AG04450 (cell line): ENCODE results near the gene GANAB. TPM values are rescaled to one million over a fixed set of nuclear protein-coding genes. Genes with fewer than 3 reads are reported as not detected.
A peak's percentile ranks its signal among the peaks of the same experiment; 100 is the strongest.
"Not testable (repeated sequence)": the region's sequence is repeated elsewhere in the genome, so short reads cannot be mapped to it uniquely, and the experiment has no call there.

Source experiments
- CTCF ChIA-PET: fragments of 300-600, 350-600 bp; formaldehyde crosslinking; extraction: SDS; loops from one replicate; lab custom pipeline; 2022; ENCODE audit warnings: antibody characterized with exemption, inconsistent platforms; lab: Charles Lee
- POLR2A ChIA-PET: fragments of 350-600 bp; formaldehyde crosslinking; extraction: SDS; loops from one replicate; lab custom pipeline; 2021; ENCODE audit warnings: antibody characterized with exemption, inconsistent platforms; lab: Yijun Ruan, JAX
- DNase-seq: peaks from one replicate; pipeline ENCODE4 v3.0.0-alpha.2; 2011; ENCODE audit warnings: low read depth, low spot score
- H3K27ac ChIP-seq: one replicate; pipeline ENCODE4 v1.5.1; 2012; ENCODE audit warnings: low read depth, low read length, control low read depth
- H3K27me3 ChIP-seq: one replicate; pipeline ENCODE4 v1.6.0; 2012; ENCODE audit warnings: low read length; ENCODE audit not compliant: control insufficient read depth, insufficient read depth
- H3K4me3 ChIP-seq: 2 replicates; pipeline ENCODE4 v1.5.1; 2011; ENCODE audit warnings: mild to moderate bottlenecking, low read depth, low read length, control low read depth
- H3K9me3 ChIP-seq: 2 replicates; pipeline ENCODE4 v1.5.1; 2012; ENCODE audit warnings: low read length; ENCODE audit not compliant: control insufficient read depth, insufficient read depth
- CTCF ChIP-seq: IDR thresholded peaks from 2 replicates; pipeline ENCODE4 v1.5.1; 2011; ENCODE audit warnings: low read depth, low read length, control low read depth, inconsistent platforms
- polyA plus RNA-seq: library from polyadenylated mRNA; depleted of rRNA; stranded (reverse); fragments of >200 nt; gene quantifications from 2 replicates; pipeline ENCODE4 v1.2.3, GENCODE V29; 2011

GANAB gene
- polyA plus RNA-seq, 1 experiment = 369 TPM

GRCh38 chr11:62621027-62621566 lies 25.3 kb downstream of the GANAB start:
- Histone ChIP-seq H3K27ac (peak overlapping the region; percentile 78), H3K27me3 (no peaks in the 10 kb centered on the region), H3K4me3 (peak overlapping the region; percentile 86), H3K9me3 (no peaks in the 10 kb centered on the region)
- DNase-seq = no peak
- no peak for TF ChIP-seq CTCF
- POLR2A ChIA-PET = interaction anchor here (0.5 to 2.9 kb wide), 16 partner anchors 8 to 220 kb away, joined by 3 to 23 read pairs (median 6); partner anchors contain the start of genes C11orf98, CSKMT, EEF1G and EML3
- CTCF ChIA-PET = interaction anchor here (1.1 to 1.8 kb wide), 5 partner anchors 9 to 226 kb away, joined by 5 to 8 read pairs (median 6); no protein-coding TSS in a partner anchor

- POLR2A ChIA-PET, H3K4me3 ChIP-seq, H3K9me3 ChIP-seq, H3K27me3 ChIP-seq, H3K27ac ChIP-seq, DNase-seq, CTCF ChIA-PET: not testable (repeated sequence)
Measured at GRCh38 chr11:62616957-62617356, 29.5 kb downstream of the GANAB start.

GRCh38 chr11:62615521-62615920 lies 30.9 kb downstream of the GANAB start:
- H3K9me3 ChIP-seq = no peaks in the 10 kb centered on the region; the same call in 1 of the 2 replicates
- no peak for TF ChIP-seq CTCF
- no peak for DNase-seq
- no peaks in the 10 kb centered on the region for H3K27me3 ChIP-seq
- H3K27ac ChIP-seq = no peak overlapping the region
- ChIA-PET CTCF (no interaction called here), POLR2A (no interaction called here)
- H3K4me3 ChIP-seq = no peak overlapping the region

GRCh38 chr11:62614275-62614674 lies 32.1 kb downstream of the GANAB start:
- no peaks in the 10 kb centered on the region for H3K27me3 ChIP-seq
- no peak for DNase-seq
- ChIA-PET POLR2A (no interaction called here), CTCF (no interaction called here)
- TF ChIP-seq CTCF = no peak
- no peaks in the 10 kb centered on the region; the same call in 1 of the 2 replicates for H3K9me3 ChIP-seq
- peak overlapping the region; percentile 39 for H3K27ac ChIP-seq
- no peak overlapping the region for H3K4me3 ChIP-seq

- Histone ChIP-seq H3K4me3 (no peak overlapping the region), H3K9me3 (no peaks in the 10 kb centered on the region; the same call in 1 of the 2 replicates), H3K27ac (peak overlapping the region; percentile 61), H3K27me3 (no peaks in the 10 kb centered on the region)
- DNase-seq = no peak
- ChIA-PET CTCF (interaction anchor here (0.6 kb wide), 1 partner anchor 158 kb away, joined by 3 read pairs; the partner anchor contains the start of gene TAF6L), POLR2A (interaction anchor here (0.8 to 1.0 kb wide), 2 partner anchors 8 to 52 kb away, joined by 4 to 5 read pairs; partner anchors contain the start of genes B3GAT3, C11orf98 and CSKMT)
- no peak for TF ChIP-seq CTCF
Measured at GRCh38 chr11:62613291-62613778, 33.1 kb downstream of the GANAB start.
